SK-N-SH (cell line): Measurements from ENCODE around the gene CDC42EP4. TPM values are rescaled to one million over a fixed set of nuclear protein-coding genes. Genes with fewer than 3 reads are reported as not detected.
A peak's percentile ranks its signal among the peaks of the same experiment; 100 is the strongest.

Experiments used
- CTCF ChIA-PET: fragments of 300-600, 350-600 bp; formaldehyde crosslinking; extraction: SDS; loops from one replicate; lab custom pipeline; 2021; lab: Yijun Ruan, JAX
- POLR2A ChIA-PET: fragments of 350-600 bp; sonication (Branson Sonifier 250); formaldehyde crosslinking; extraction: SDS; loops from one replicate; lab custom pipeline; 2020; ENCODE audit warnings: antibody characterized with exemption, inconsistent platforms; lab: Yijun Ruan, JAX
- DNase-seq: peaks from one replicate; pipeline ENCODE4 v3.0.0; 2012
- H2AFZ ChIP-seq: fragments of 200-600 bp; sonication (generic); 2 replicates; pipeline ENCODE4 v1.8.1; 2016; ENCODE audit warnings: antibody characterized with exemption, mild to moderate bottlenecking, low read depth
- H3F3A ChIP-seq: fragments of 200-600 bp; sonication (generic); replicated peaks from 2 replicates; pipeline ENCODE3; 2016; ENCODE audit warnings: antibody characterized with exemption, mild to moderate bottlenecking; ENCODE audit not compliant: insufficient read depth
- H3K27ac ChIP-seq, 2 experiments: fragments of 200-500 bp in 1 of 2; fragments of 200-600 bp in 1 of 2; sonication (Bioruptor generic) in 1 of 2; sonication (generic), shearing (Covaris generic) in 1 of 2; 2 replicates each; pipeline versions ENCODE4 v1.5.1 to v1.6.1; 2014 to 2016; ENCODE audit warnings: low read depth in 2 of 2, inconsistent platforms in 1 of 2, low read length in 1 of 2, mild to moderate bottlenecking in 1 of 2, mixed read lengths in 1 of 2
- H3K27me3 ChIP-seq: fragments of 200-600 bp; sonication (generic), shearing (Covaris generic); 2 replicates; pipeline ENCODE4 v1.6.1; 2016; ENCODE audit warnings: mixed run types; ENCODE audit not compliant: insufficient read depth
- H3K36me3 ChIP-seq, 2 experiments: fragments of 200-500 bp in 1 of 2; fragments of 200-600 bp in 1 of 2; sonication (Bioruptor generic) in 1 of 2; sonication (generic) in 1 of 2; replicated peaks in 1 of 2; 2 replicates each; pipeline versions ENCODE3 to v1.5.1; 2014 to 2016; ENCODE audit warnings: low read length in 1 of 2, mild to moderate bottlenecking in 1 of 2; ENCODE audit not compliant: insufficient read depth in 2 of 2, control insufficient read depth in 1 of 2
- H3K4me1 ChIP-seq, 2 experiments: fragments of 200-500 bp in 1 of 2; fragments of 200-600 bp in 1 of 2; sonication (Bioruptor generic) in 1 of 2; sonication (generic), shearing (Covaris generic) in 1 of 2; 2 replicates each; pipeline versions ENCODE4 v1.5.1 to v1.6.1; 2014 to 2016; ENCODE audit warnings: low read depth in 1 of 2, low read length in 1 of 2, mixed run types in 1 of 2; ENCODE audit not compliant: insufficient read depth in 2 of 2, control insufficient read depth in 1 of 2
- H3K4me2 ChIP-seq: fragments of 200-600 bp; sonication (generic), shearing (Covaris generic); 2 replicates; pipeline ENCODE4 v1.6.1; 2017; ENCODE audit warnings: mixed run types
- H3K4me3 ChIP-seq, 2 experiments: fragments of 200-500 bp in 1 of 2; fragments of 200-600 bp in 1 of 2; sonication (Bioruptor generic) in 1 of 2; sonication (generic), shearing (Covaris generic) in 1 of 2; 2 replicates each; pipeline versions ENCODE4 v1.5.1 to v1.8.1; 2014 to 2016; ENCODE audit warnings: low read depth in 2 of 2, inconsistent platforms in 1 of 2, low read length in 1 of 2, mild to moderate bottlenecking in 1 of 2, mixed read lengths in 1 of 2, moderate library complexity in 1 of 2
- H3K79me2 ChIP-seq: fragments of 200-600 bp; sonication (generic); 2 replicates; pipeline ENCODE4 v1.8.1; 2017; ENCODE audit warnings: mild to moderate bottlenecking; ENCODE audit not compliant: insufficient read depth
- H3K9ac ChIP-seq: fragments of 200-600 bp; sonication (generic); 2 replicates; pipeline ENCODE4 v1.6.1; 2017; ENCODE audit warnings: mixed run types
- H3K9me2 ChIP-seq: fragments of 200-600 bp; sonication (generic); 2 replicates; pipeline ENCODE4 v1.6.1; 2017; ENCODE audit warnings: mixed run types
- H3K9me3 ChIP-seq: fragments of 200-600 bp; sonication (generic); 2 replicates; pipeline ENCODE4 v1.6.1; 2017; ENCODE audit warnings: mixed run types, mild to moderate bottlenecking, moderate library complexity
- H4K20me1 ChIP-seq: fragments of 200-600 bp; sonication (generic); 2 replicates; pipeline ENCODE4 v1.6.1; 2017; ENCODE audit warnings: mild to moderate bottlenecking, mixed run types; ENCODE audit not compliant: insufficient read depth
- CHD2 ChIP-seq: fragments of 150-350 bp; IDR thresholded peaks from 2 replicates; pipeline ENCODE4 v1.6.1; 2018; ENCODE audit warnings: low read length; ENCODE audit not compliant: partially characterized antibody
- ELF1 ChIP-seq: IDR thresholded peaks from 2 replicates; pipeline ENCODE4 v1.4.0; 2012
- EP300 ChIP-seq, 2 experiments: IDR thresholded peaks; 2 replicates each; pipeline versions ENCODE4 v1.4.0 to v1.6.1; 2012; ENCODE audit warnings: borderline replicate concordance in 1 of 2, low read depth in 1 of 2, low read length in 1 of 2
- FOXJ3 ChIP-seq: sonication (generic); formaldehyde crosslinking; IDR thresholded peaks from 2 replicates; pipeline ENCODE4 v1.5.1; 2020; ENCODE audit warnings: mild to moderate bottlenecking, missing genetic modification reagents
- FOXM1 ChIP-seq: IDR thresholded peaks from 2 replicates; pipeline ENCODE4 v1.4.0; 2012; ENCODE audit warnings: low read depth, mild to moderate bottlenecking
- GATA2 ChIP-seq: sonication (generic); formaldehyde crosslinking; IDR thresholded peaks from 2 replicates; pipeline ENCODE4 v1.5.0; 2020; ENCODE audit warnings: mild to moderate bottlenecking, missing genetic modification reagents
- MEF2A ChIP-seq: IDR thresholded peaks from 2 replicates; pipeline ENCODE4 v1.4.0; 2012; ENCODE audit warnings: low read depth, borderline replicate concordance
- NFIC ChIP-seq: IDR thresholded peaks from 2 replicates; pipeline ENCODE4 v1.4.0; 2012; ENCODE audit warnings: borderline replicate concordance
- PBX3 ChIP-seq: IDR thresholded peaks from 2 replicates; pipeline ENCODE4; 2012
- POLR2AphosphoS5 ChIP-seq: IDR thresholded peaks from 2 replicates; pipeline ENCODE4 v1.6.1; 2012; ENCODE audit warnings: low read depth, low read length
- RAD21 ChIP-seq: IDR thresholded peaks from 2 replicates; pipeline ENCODE4 v1.6.1; 2012; ENCODE audit warnings: mild to moderate bottlenecking, low read length
- SMC3 ChIP-seq: IDR thresholded peaks from 2 replicates; pipeline ENCODE4 v1.6.1; 2012; ENCODE audit warnings: low read depth, low read length, improper control_type of control experiment
- TCF12 ChIP-seq: IDR thresholded peaks from 2 replicates; pipeline ENCODE4 v1.4.0; 2012
- TEAD4 ChIP-seq: IDR thresholded peaks from 2 replicates; pipeline ENCODE4 v1.4.0; 2012; ENCODE audit warnings: mild to moderate bottlenecking, borderline replicate concordance; ENCODE audit not compliant: insufficient read depth
- USF1 ChIP-seq: IDR thresholded peaks from 2 replicates; pipeline ENCODE4 v1.4.0; 2012; ENCODE audit warnings: low read depth, borderline replicate concordance
- WGBS: methylation state at CpG from one replicate; pipeline ENCODE4 v1.1.6; 2017; ENCODE audit warnings: low lambda C conversion rate; 5-methylcytosine and 5-hydroxymethylcytosine counted together
- polyA plus RNA-seq, 3 experiments: library from polyadenylated mRNA; depleted of rRNA; stranded (reverse); fragments of >200 nt; gene quantifications; 2 replicates each; pipeline ENCODE4 v1.2.3, GENCODE V29; 2012
- TF ChIP-seq, protein P1 (sequence below): IDR thresholded peaks from 2 replicates; pipeline ENCODE4 v1.4.0; 2012; ENCODE audit warnings: low read depth, borderline replicate concordance
- TF ChIP-seq, protein P2 (sequence below): IDR thresholded peaks from 2 replicates; pipeline ENCODE4 v1.6.1; 2012; ENCODE audit warnings: mild to moderate bottlenecking, low read depth, low read length, moderate library complexity
- TF ChIP-seq, protein P3 (sequence below): fragments of 150-350 bp; IDR thresholded peaks from 2 replicates; pipeline ENCODE4 v1.6.1; 2016; ENCODE audit warnings: mild to moderate bottlenecking, low read depth, low read length

The CDC42EP4 gene
- polyA plus RNA-seq, 1 of the 3 experiments (the other 2 are of a cell fraction) = 28.3 TPM

DNA sequence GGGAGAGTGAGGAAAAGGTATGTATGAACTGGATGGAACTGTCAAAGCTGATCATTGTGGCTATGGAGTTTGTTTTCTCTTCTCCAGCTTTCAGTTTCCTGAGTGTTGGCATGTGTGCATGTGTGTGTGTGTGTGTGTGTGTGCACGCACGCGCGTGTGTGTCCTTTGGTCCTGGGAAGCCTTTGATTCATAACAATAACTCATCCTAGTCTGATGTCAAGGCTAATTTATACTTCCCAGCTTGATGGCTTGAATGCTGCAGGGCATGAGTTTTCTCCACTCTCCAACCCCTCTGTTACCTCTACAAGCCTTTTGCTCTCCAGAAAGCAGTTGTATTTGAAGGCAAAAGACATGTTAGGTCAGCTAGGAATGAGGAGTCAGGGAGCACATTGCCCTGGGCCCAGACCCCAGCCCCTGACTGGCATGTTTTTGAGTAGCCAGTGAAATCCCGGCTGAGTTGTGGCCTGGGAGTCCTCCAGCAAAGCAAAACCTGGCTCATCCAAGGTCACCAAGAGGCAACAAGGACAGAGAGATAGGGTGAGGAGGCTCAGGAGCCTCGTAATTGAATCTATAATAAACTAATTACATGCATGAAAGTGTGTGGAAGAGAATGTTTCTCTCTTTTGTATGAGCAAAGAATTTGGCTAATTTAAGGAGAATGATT lies 8.9 kb upstream of the CDC42EP4 start:
- H3K27ac ChIP-seq = peak overlapping the region in 1 of 2 experiments; percentile 24; a peak in 2 of 4 replicates
- H3K79me2 ChIP-seq = no peaks in the 10 kb centered on the region
- H3K36me3 ChIP-seq = no peaks in the 10 kb centered on the region
- no peak overlapping the region for H3K4me2 ChIP-seq
- H3K9me2 ChIP-seq = no peaks in the 10 kb centered on the region
- peak; percentile 54 for DNase-seq
- ChIA-PET CTCF (interaction anchor here (1.5 to 3.6 kb wide), 7 partner anchors 10 to 595 kb away, joined by 3 to 29 read pairs (median 8); no protein-coding TSS in a partner anchor), POLR2A (no interaction called here)
- 77% methylated on average over 6 of the region's 6 CpGs for WGBS
- H3K9ac ChIP-seq = no peak overlapping the region
- peaks cover 5% of the 10 kb centered on the region for H3F3A ChIP-seq
- peaks cover 0 to 50% of the 10 kb centered on the region in 2 experiments; a peak in 1 of 4 replicates for H3K4me1 ChIP-seq
- H2AFZ ChIP-seq = no peak overlapping the region
- H3K4me3 ChIP-seq = no peak overlapping the region
- no peaks in the 10 kb centered on the region for H4K20me1 ChIP-seq
- H3K27me3 ChIP-seq = no peaks in the 10 kb centered on the region
- H3K9me3 ChIP-seq = no peaks in the 10 kb centered on the region
- TF ChIP-seq NFIC (no peak), TCF12 (peak; percentile 43; the same call in 1 of the 2 replicates), PBX3 (peak; percentile 91), EP300 (IDR thresholded peaks at IDR 0.05; ENCODE audit: borderline replicate concordance in 1 of 2, low read depth in 1 of 2, low read length in 1 of 2) (peak in 1 of 2 experiments; percentile 63; a peak in 2 of 4 replicates)

DNA sequence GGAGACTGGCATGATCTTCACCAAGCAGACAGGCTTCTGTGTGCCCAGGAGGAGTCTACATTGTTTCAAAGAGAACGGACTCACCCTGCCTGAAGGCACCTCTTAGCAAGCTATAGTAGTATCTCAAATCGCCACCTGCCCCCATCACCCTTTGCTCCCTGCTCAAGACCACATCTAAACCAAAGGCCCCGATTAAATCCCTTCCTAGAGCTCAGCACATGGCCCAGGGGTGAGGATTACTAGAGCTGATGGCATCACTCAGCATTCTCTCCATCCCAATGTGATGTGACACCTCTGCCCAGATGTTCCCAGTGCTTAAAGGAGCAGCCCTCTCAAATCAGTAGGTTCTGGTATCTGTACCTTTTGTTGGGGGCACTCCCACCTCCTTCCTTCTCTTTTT lies 8.0 kb upstream of the CDC42EP4 start:
- Histone ChIP-seq H3K9me3 (no peaks in the 10 kb centered on the region), H4K20me1 (no peaks in the 10 kb centered on the region), H3K27ac (no peak overlapping the region), H3K27me3 (no peaks in the 10 kb centered on the region), H3K4me3 (no peak overlapping the region), H2AFZ (no peak overlapping the region), H3K9me2 (no peaks in the 10 kb centered on the region), H3K9ac (no peak overlapping the region), H3K79me2 (no peaks in the 10 kb centered on the region), H3K4me1 (peaks cover 0 to 45% of the 10 kb centered on the region in 2 experiments; a peak in 1 of 4 replicates), H3F3A (peaks cover 5% of the 10 kb centered on the region), H3K4me2 (no peak overlapping the region), H3K36me3 (no peaks in the 10 kb centered on the region)
- DNase-seq = peak; percentile 31
- CTCF ChIA-PET = interaction anchor here (0.6 to 3.6 kb wide), 7 partner anchors 9 to 594 kb away, joined by 3 to 29 read pairs (median 8); no protein-coding TSS in a partner anchor
- POLR2A ChIA-PET = interaction anchor here (1.7 kb wide), 1 partner anchor 35 kb away, joined by 3 read pairs; no protein-coding TSS in a partner anchor
- 67% methylated on average over 3 of the region's 3 CpGs for WGBS
- TF ChIP-seq, protein P1, sequence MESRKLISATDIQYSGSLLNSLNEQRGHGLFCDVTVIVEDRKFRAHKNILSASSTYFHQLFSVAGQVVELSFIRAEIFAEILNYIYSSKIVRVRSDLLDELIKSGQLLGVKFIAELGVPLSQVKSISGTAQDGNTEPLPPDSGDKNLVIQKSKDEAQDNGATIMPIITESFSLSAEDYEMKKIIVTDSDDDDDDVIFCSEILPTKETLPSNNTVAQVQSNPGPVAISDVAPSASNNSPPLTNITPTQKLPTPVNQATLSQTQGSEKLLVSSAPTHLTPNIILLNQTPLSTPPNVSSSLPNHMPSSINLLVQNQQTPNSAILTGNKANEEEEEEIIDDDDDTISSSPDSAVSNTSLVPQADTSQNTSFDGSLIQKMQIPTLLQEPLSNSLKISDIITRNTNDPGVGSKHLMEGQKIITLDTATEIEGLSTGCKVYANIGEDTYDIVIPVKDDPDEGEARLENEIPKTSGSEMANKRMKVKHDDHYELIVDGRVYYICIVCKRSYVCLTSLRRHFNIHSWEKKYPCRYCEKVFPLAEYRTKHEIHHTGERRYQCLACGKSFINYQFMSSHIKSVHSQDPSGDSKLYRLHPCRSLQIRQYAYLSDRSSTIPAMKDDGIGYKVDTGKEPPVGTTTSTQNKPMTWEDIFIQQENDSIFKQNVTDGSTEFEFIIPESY = no peak
- TF ChIP-seq MEF2A (no peak), USF1 (no peak), CHD2 (no peak), SMC3 (no peak), POLR2AphosphoS5 (no peak), TEAD4 (no peak), GATA2 (CRISPR knock-in tag) (no peak), NFIC (no peak), ELF1 (no peak), FOXJ3 (CRISPR knock-in tag) (no peak), FOXM1 (no peak), RAD21 (no peak)
- TF ChIP-seq, protein P2, sequence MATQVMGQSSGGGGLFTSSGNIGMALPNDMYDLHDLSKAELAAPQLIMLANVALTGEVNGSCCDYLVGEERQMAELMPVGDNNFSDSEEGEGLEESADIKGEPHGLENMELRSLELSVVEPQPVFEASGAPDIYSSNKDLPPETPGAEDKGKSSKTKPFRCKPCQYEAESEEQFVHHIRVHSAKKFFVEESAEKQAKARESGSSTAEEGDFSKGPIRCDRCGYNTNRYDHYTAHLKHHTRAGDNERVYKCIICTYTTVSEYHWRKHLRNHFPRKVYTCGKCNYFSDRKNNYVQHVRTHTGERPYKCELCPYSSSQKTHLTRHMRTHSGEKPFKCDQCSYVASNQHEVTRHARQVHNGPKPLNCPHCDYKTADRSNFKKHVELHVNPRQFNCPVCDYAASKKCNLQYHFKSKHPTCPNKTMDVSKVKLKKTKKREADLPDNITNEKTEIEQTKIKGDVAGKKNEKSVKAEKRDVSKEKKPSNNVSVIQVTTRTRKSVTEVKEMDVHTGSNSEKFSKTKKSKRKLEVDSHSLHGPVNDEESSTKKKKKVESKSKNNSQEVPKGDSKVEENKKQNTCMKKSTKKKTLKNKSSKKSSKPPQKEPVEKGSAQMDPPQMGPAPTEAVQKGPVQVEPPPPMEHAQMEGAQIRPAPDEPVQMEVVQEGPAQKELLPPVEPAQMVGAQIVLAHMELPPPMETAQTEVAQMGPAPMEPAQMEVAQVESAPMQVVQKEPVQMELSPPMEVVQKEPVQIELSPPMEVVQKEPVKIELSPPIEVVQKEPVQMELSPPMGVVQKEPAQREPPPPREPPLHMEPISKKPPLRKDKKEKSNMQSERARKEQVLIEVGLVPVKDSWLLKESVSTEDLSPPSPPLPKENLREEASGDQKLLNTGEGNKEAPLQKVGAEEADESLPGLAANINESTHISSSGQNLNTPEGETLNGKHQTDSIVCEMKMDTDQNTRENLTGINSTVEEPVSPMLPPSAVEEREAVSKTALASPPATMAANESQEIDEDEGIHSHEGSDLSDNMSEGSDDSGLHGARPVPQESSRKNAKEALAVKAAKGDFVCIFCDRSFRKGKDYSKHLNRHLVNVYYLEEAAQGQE = no peak
- TF ChIP-seq, protein P3, sequence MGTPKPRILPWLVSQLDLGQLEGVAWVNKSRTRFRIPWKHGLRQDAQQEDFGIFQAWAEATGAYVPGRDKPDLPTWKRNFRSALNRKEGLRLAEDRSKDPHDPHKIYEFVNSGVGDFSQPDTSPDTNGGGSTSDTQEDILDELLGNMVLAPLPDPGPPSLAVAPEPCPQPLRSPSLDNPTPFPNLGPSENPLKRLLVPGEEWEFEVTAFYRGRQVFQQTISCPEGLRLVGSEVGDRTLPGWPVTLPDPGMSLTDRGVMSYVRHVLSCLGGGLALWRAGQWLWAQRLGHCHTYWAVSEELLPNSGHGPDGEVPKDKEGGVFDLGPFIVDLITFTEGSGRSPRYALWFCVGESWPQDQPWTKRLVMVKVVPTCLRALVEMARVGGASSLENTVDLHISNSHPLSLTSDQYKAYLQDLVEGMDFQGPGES = no peak
